GM12801 (cell line): Measurements from ENCODE around the gene PSKH1.

Source experiments
- CTCF ChIP-seq: IDR thresholded peaks from one replicate; pipeline ENCODE4 v1.5.1; 2011; ENCODE audit warnings: control low read depth; ENCODE audit not compliant: insufficient read length; ENCODE audit errors: extremely low read depth

Gene PSKH1

DNA sequence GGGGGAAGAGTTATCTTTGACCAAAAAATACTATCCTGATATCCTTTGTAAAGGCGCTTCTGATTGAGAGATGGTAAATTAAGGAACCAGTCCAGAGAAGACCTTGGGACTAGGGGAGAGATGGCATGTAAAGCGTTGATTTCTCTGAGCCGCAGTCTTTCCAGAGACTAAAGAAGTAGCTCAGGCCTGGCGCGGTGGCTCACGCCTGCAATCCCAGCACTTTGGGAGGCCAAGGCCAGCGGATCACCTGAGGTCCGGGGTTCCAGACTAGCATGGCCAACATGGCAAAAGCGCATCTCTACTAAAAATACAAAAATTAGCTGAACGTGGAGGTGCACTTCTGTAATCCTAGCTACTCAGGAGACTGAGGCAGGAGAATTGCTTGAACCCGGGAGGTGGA lies 44.9 kb upstream of the PSKH1 start:
- no peak for TF ChIP-seq CTCF

- TF ChIP-seq CTCF, result no peak
Measured at GRCh38 chr16:67853670-67854069, 39.4 kb upstream of the PSKH1 start.

GRCh38 chr16:67855789-67856188 lies 37.3 kb upstream of the PSKH1 start:
- no peak for TF ChIP-seq CTCF

DNA sequence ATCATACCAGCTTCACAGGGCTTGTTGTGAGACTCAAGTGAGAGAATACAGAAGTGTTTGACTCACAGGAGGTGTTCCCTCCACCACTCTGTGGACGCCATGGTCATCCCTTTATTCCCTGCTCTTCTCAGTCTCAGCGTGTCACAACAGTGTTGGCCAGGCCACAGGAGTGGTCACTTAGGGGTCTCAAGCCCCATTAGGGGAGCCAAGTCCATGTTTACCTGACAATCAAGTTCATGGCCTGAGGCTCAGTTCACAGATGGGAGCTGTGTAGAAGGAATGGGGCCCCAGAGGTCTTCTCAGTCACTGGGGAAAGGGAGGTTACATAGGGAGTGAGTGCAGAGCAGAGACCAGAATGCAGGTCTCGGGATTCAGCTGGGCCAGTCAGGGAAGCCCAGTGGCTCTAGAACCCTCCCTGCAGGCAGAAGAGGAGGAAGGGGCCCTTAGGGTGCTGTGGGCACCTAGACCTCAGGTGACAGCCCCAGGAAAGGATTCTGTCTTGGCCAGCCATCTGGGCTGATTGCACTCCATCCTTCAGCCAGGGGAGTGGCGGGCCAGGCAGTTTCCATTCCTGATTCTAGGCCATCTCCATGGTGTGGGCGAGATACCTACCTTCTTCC lies 36.0 kb upstream of the PSKH1 start:
- TF ChIP-seq CTCF, result no peak

DNA sequence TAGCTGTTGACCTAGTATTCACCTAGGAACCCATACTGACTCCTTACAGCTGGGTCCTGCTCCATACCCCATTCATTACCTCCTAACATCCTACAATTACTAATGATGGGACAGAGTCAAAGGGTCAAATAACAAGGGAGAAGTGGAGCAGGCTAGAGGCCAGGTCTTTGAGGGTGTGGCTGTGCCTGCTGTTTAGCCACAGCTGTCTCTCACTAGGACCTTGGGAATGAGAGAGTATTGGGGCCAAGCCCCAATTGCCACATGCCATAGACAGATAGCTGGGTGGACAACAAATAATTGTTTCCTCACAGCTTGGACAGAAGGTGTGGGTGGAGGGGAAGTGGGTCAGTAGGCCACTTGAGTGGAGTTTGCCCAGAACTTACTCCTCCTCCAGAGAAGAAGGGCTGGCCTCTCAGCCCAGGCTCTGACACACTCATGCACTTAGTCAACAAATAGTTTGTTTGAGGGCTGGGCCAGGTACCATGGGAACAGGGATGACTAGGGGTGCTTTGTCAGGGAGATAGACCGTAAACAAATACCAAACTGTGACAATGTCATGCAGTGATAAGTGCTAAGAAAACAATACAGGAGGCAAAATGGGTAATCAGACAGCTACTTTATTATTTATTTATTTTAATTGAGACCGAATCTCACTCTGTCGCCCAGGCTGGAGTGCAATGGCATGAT lies 35.4 kb upstream of the PSKH1 start:
- TF ChIP-seq CTCF, result no peak

GRCh38 chr16:67858500-67858899 lies 34.6 kb upstream of the PSKH1 start:
- no peak for TF ChIP-seq CTCF

GRCh38 chr16:67860589-67861398 lies 32.3 kb upstream of the PSKH1 start:
- no peak for TF ChIP-seq CTCF
